Gastroesophageal sphincter (tissue), 4 donors: ENCODE results near the gene SOX13. TPM values are rescaled to one million over a fixed set of nuclear protein-coding genes. Genes with fewer than 3 reads are reported as not detected.

Experiments used
- ATAC-seq: fragments of 150-250 bp; one replicate; pipeline ENCODE4 v1.9.1; 2016; ENCODE audit warnings: mild to moderate bottlenecking, moderate library complexity
- H3K27ac ChIP-seq, 4 donors: fragments of 200-600 bp; sonication (generic) in 3 of 4; 1 replicate in 3 of 4; 2 replicates in 1 of 4; pipeline ENCODE4 v1.5.1; 2016 to 2019
- H3K27me3 ChIP-seq: fragments of 200-600 bp; sonication (generic); one replicate; pipeline ENCODE4 v1.5.1; 2019
- H3K36me3 ChIP-seq, 2 donors: fragments of 200-600 bp; sonication (generic); one replicate each; pipeline ENCODE4 v1.5.1; 2019; ENCODE audit warnings: control low read depth in 1 of 2
- H3K4me1 ChIP-seq, 3 donors: fragments of 200-600 bp; sonication (generic); 1 replicate in 2 of 3; 2 replicates in 1 of 3; pipeline ENCODE4 v1.5.1; 2016 to 2019; ENCODE audit warnings: control low read depth in 2 of 3
- H3K4me3 ChIP-seq, 2 donors: fragments of 200-600 bp; sonication (generic); one replicate each; pipeline ENCODE4 v1.5.1; 2019; ENCODE audit warnings: mild to moderate bottlenecking in 1 of 2, moderate library complexity in 1 of 2
- H3K9me3 ChIP-seq, 3 donors: fragments of 200-600 bp; sonication (generic); one replicate each; pipeline ENCODE4 v1.5.1; 2017 to 2019; ENCODE audit warnings: control low read depth in 2 of 3
- EP300 ChIP-seq: sonication (generic); formaldehyde crosslinking; IDR thresholded peaks from one replicate; pipeline ENCODE4 v1.6.1; 2017; ENCODE audit warnings: antibody characterized with exemption, mild to moderate bottlenecking
- POLR2A ChIP-seq, 2 donors: fragments of 450-650 bp; IDR thresholded peaks; one replicate each; pipeline ENCODE4 v1.6.1; 2017; ENCODE audit warnings: antibody characterized with exemption in 2 of 2, mild to moderate bottlenecking in 2 of 2, moderate library complexity in 1 of 2
- POLR2AphosphoS5 ChIP-seq: sonication (generic); formaldehyde crosslinking; IDR thresholded peaks from one replicate; pipeline ENCODE4 v1.6.1; 2017; ENCODE audit warnings: antibody characterized with exemption
- WGBS, 2 donors: methylation state at CpG; one replicate each; pipeline ENCODE4 v1.1.5; 2018; ENCODE audit warnings: low coverage in 1 of 2; 5-methylcytosine and 5-hydroxymethylcytosine counted together
- total RNA-seq, 4 donors: library from RNA; depleted of rRNA; stranded (reverse); fragments of >200 nt; gene quantifications; one replicate each; pipeline ENCODE4 v1.1.0, GENCODE V29; 2016
- TF ChIP-seq, protein P1 (sequence below), 4 experiments: fragments of 200-600 bp in 2 of 4; fragments of 450-650 bp in 2 of 4; sonication (generic) in 1 of 4; IDR thresholded peaks; one replicate each; pipeline ENCODE4 v1.5.1; 2017 to 2019; ENCODE audit warnings: antibody characterized with exemption in 4 of 4, mild to moderate bottlenecking in 2 of 4, moderate library complexity in 2 of 4

Gene SOX13
- total RNA-seq, 4 donors from 2014 or later = 15.3 to 20.4 (median 17.3) TPM

DNA sequence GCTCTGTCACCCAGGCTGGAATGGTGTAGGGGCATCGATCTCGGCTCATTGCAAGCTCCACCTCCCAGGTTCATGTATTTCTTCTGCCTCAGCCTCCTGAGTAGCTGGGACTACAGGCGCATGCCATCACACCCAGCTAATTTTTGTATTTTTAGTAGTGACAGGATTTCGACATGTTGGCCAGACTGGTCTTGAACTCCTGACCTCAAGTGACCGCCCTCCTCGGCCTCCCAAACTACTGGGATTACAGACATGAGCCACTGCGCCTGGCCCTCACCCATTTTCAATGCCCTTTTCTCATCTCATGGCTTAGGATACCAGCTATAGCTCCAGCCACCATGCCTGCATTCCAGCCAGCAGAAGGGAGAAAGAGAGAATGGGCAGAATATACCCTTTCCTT, 12.9 kb upstream of the SOX13 start:
- Histone ChIP-seq H3K9me3 (no peaks in the 10 kb centered on the region), H3K4me3 (no peak overlapping the region), H3K27ac (no peak overlapping the region), H3K36me3 (no peaks in the 10 kb centered on the region), H3K4me1 (peaks cover 0 to 5% (median 0%) of the 10 kb centered on the region in 3 donors), H3K27me3 (peaks cover 6% of the 10 kb centered on the region)
- ATAC-seq = no peak
- WGBS, 2 donors = 86 to 100% methylated on average over 1 to 7 of the region's 7 CpGs
- TF ChIP-seq EP300 = no peak
- no peak for TF ChIP-seq POLR2A (IDR thresholded peaks at IDR 0.05)
- TF ChIP-seq, protein P1, sequence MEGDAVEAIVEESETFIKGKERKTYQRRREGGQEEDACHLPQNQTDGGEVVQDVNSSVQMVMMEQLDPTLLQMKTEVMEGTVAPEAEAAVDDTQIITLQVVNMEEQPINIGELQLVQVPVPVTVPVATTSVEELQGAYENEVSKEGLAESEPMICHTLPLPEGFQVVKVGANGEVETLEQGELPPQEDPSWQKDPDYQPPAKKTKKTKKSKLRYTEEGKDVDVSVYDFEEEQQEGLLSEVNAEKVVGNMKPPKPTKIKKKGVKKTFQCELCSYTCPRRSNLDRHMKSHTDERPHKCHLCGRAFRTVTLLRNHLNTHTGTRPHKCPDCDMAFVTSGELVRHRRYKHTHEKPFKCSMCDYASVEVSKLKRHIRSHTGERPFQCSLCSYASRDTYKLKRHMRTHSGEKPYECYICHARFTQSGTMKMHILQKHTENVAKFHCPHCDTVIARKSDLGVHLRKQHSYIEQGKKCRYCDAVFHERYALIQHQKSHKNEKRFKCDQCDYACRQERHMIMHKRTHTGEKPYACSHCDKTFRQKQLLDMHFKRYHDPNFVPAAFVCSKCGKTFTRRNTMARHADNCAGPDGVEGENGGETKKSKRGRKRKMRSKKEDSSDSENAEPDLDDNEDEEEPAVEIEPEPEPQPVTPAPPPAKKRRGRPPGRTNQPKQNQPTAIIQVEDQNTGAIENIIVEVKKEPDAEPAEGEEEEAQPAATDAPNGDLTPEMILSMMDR (IDR thresholded peaks at IDR 0.05) = no peak
- no peak for TF ChIP-seq POLR2AphosphoS5

DNA sequence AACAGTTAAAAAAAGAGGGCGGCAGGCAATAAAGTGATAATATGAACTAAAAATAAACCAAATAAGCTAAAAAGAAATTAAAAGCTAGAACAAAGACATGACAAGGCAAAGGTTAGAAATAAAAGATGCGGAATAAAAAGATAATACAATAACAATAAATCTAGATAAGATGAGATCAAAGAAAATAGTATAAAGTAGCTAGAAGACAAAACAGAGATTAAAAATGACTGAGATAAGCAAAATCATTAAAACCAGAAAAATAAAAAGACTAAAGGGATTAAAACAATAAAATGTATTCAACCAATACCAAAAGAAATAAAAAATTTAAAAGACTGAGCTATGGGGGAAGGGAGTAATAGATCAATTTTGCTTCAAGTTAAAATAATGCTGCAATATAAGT, 10.8 kb upstream of the SOX13 start:
- no peak for TF ChIP-seq EP300
- TF ChIP-seq POLR2AphosphoS5 = no peak
- no peak for TF ChIP-seq POLR2A (IDR thresholded peaks at IDR 0.05)
- TF ChIP-seq, protein P1 (IDR thresholded peaks at IDR 0.05) = no peak

DNA sequence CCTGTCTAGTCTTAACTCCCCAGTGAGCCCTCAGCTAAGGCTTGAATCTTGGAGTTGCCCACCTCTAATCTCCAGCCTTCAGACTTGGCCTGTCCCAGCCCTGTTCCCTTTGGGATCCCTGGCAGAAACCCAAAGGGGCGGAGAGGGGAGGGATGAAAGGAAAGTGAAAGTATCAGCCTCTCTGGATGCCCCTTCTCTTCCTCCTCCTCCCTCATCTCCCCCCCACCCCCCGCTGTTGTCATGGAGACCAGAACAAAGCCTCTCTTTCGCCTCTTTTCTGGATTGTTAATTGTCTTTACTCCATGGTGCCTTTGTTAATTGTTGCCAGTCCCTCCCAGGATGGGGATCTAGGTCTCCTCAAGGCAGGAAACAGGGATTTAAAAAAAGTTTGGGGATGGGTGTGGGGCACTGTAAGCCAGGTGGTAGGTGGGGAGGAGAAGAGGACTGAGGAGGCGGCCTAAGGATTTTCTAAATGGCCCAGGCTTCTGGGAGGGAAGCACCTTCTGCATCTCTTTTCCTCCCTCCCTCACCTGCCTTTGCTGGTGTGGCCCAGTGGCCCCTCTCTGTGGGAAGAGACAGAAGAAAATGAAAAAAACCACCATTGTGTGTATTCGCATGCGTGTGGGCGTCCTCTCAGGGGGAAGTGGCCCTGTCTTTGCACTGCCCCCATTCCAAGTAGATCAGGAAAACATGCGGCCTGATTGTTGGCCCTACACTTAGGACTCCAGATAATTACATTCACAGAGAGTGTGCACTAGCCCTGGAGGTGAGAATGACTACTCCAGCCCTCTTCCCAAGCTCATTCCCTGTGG, 7.5 kb upstream of the SOX13 start:
- 62 to 70% methylated on average over 3 to 8 of the region's 8 CpGs for WGBS, 2 donors
- Histone ChIP-seq H3K4me1 (peaks cover 0 to 13% (median 0%) of the 10 kb centered on the region in 3 donors), H3K27me3 (peaks cover 13% of the 10 kb centered on the region), H3K9me3 (no peaks in the 10 kb centered on the region), H3K27ac (peak overlapping the region in 1 of 4 donors; percentile 0), H3K4me3 (peak overlapping the region in 1 of 2 donors; percentile 8), H3K36me3 (no peaks in the 10 kb centered on the region)
- TF ChIP-seq POLR2A (IDR thresholded peaks at IDR 0.05) = no peak
- no peak for TF ChIP-seq POLR2AphosphoS5
- TF ChIP-seq, protein P1 (IDR thresholded peaks at IDR 0.05) = no peak
- ATAC-seq = peak; percentile 43

More for the DNA sequence above, 10.8 kb upstream of the SOX13 start:
- Histone ChIP-seq H3K4me3 (no peak overlapping the region), H3K4me1 (peaks cover 0 to 13% (median 0%) of the 10 kb centered on the region in 3 donors), H3K27ac (no peak overlapping the region), H3K36me3 (no peaks in the 10 kb centered on the region), H3K27me3 (peaks cover 4% of the 10 kb centered on the region), H3K9me3 (no peaks in the 10 kb centered on the region)
- WGBS, 2 donors = 45 to 80% methylated on average over 1 to 2 of the region's 2 CpGs
- no peak for ATAC-seq

DNA sequence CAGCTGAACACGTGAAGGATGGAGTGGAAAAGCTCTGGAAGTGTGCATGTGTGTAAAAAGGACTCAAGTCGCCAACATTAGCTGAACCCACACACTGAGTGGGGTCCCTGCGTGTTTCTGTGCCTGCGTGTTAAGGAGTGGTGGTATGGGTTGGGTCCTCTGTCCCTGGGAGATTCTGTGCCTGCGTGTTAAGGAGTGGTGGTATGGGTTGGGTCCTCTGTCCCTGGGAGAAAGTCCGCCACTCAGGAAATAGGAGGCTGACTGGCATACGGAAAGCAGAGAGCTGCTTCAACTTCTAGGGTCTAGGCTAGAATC, 7.0 kb upstream of the SOX13 start:
- peaks cover 13% of the 10 kb centered on the region for H3K27me3 ChIP-seq
- TF ChIP-seq EP300 (no peak), POLR2AphosphoS5 (no peak), POLR2A (IDR thresholded peaks at IDR 0.05) (no peak)
- TF ChIP-seq, protein P1 (IDR thresholded peaks at IDR 0.05) = no peak
- H3K4me1 ChIP-seq = peaks cover 0 to 13% (median 0%) of the 10 kb centered on the region in 3 donors
- H3K36me3 ChIP-seq = no peaks in the 10 kb centered on the region
- no peak for ATAC-seq
- H3K9me3 ChIP-seq = no peaks in the 10 kb centered on the region
- H3K4me3 ChIP-seq = no peak overlapping the region
- H3K27ac ChIP-seq = no peak overlapping the region
- WGBS, 2 donors = 96% methylated on average over 4 of the region's 7 CpGs; no CpG with 5 or more reads in 1 of the 2 donors

DNA sequence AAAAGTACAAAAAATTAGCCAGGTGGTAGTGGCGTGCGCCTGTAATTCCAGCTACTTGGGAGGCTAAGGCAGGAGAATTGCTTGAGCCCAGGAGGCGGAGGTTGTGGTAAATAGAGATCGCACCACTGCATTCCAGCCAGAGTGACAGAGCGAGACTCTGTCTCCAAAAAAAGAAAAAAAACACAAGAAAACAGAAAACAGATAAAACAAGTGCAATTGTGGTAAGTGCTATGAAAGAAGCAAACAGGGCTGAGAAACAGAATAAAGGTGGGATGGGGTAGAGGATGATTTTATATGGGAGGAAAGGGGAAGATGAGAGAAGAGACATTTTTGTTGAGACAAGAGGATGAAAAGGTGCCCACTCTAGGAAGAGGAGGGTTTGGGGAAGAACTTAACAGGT, 5.0 kb upstream of the SOX13 start:
- H3K27me3 ChIP-seq = peaks cover 33% of the 10 kb centered on the region
- no peak overlapping the region for H3K4me3 ChIP-seq
- TF ChIP-seq POLR2AphosphoS5 (no peak), EP300 (no peak), POLR2A (IDR thresholded peaks at IDR 0.05) (no peak)
- TF ChIP-seq, protein P1 (IDR thresholded peaks at IDR 0.05) = no peak
- H3K27ac ChIP-seq = no peak overlapping the region
- H3K36me3 ChIP-seq = no peaks in the 10 kb centered on the region
- H3K9me3 ChIP-seq = no peaks in the 10 kb centered on the region
- H3K4me1 ChIP-seq = peaks cover 0 to 22% (median 0%) of the 10 kb centered on the region in 3 donors
- WGBS, 2 donors = 80 to 86% methylated on average over 1 to 5 of the region's 5 CpGs
- no peak for ATAC-seq
